Activated naive CD8-positive, alpha-beta T cell treated with anti-CD3 and anti-CD28 coated beads, Interleukin-2, amount 10 ng/mL, durations not matched to agents 7 days and 5 days (primary cell): ENCODE results near the gene GAST. TPM values are rescaled to one million over a fixed set of nuclear protein-coding genes. Genes with fewer than 3 reads are reported as not detected.

Experiments
- ATAC-seq: fragments of 150-1000 bp; cut with Tn5 transposase; one replicate; pipeline ENCODE4 v1.10.0; 2021; ENCODE audit warnings: low read depth, moderate library complexity
- POLR2A ChIA-PET: fragments of 350-600 bp; sonication (Branson Sonifier 250); formaldehyde crosslinking; loops from one replicate; lab custom pipeline; 2021; ENCODE audit warnings: antibody characterized with exemption; lab: Charles Lee
- DNase-seq: peaks from one replicate; pipeline ENCODE4 v3.0.0; 2021
- H3K27ac Mint-ChIP-seq: one replicate; pipeline ENCODE4 v1.8.0; 2022; ENCODE audit warnings: mild to moderate bottlenecking, mixed read lengths
- H3K27me3 Mint-ChIP-seq: one replicate; pipeline ENCODE4 v1.8.0; 2022; ENCODE audit warnings: mild to moderate bottlenecking, moderate library complexity, mixed read lengths
- H3K36me3 Mint-ChIP-seq: one replicate; pipeline ENCODE4 v1.8.0; 2021; ENCODE audit warnings: mild to moderate bottlenecking, mixed read lengths
- H3K4me1 Mint-ChIP-seq: one replicate; pipeline ENCODE4 v1.8.0; 2021; ENCODE audit warnings: mixed read lengths
- H3K4me3 Mint-ChIP-seq: one replicate; pipeline ENCODE4 v1.8.0; 2022; ENCODE audit warnings: mild to moderate bottlenecking, moderate library complexity, mixed read lengths
- H3K9me3 Mint-ChIP-seq: one replicate; pipeline ENCODE4 v1.8.0; 2021; ENCODE audit warnings: mixed read lengths
- total RNA-seq, 2 experiments: library from RNA; stranded (reverse); gene quantifications; one replicate each; pipeline ENCODE4 v1.2.3, GENCODE V29; 2021

GAST gene
- total RNA-seq, 2 experiments from 2014 or later = not detected

GRCh38 chr17:41705271-41705991 is 6.7 kb upstream of the GAST start:
- POLR2A ChIA-PET = no interaction called here
- no peak overlapping the region for H3K27ac Mint-ChIP-seq
- no peak for ATAC-seq

GRCh38 chr17:41707803-41708669 is 4.1 kb upstream of the GAST start:
- Mint-ChIP-seq H3K27ac (no peak overlapping the region), H3K9me3 (no peaks in the 10 kb centered on the region), H3K4me3 (no peak overlapping the region), H3K4me1 (peaks cover 3% of the 10 kb centered on the region), H3K36me3 (no peaks in the 10 kb centered on the region), H3K27me3 (peaks cover 26% of the 10 kb centered on the region)
- ATAC-seq = no peak
- POLR2A ChIA-PET = interaction anchor here (0.5 to 1.8 kb wide), 4 partner anchors 16 to 1932 kb away, joined by 3 to 7 read pairs (median 4); partner anchors contain the start of gene EIF1
- DNase-seq = no peak

More at GRCh38 chr17:41705271-41705991, 6.7 kb upstream of the GAST start:
- H3K9me3 Mint-ChIP-seq = no peaks in the 10 kb centered on the region
- H3K27me3 Mint-ChIP-seq = peaks cover 17% of the 10 kb centered on the region
- peaks cover 3% of the 10 kb centered on the region for H3K4me1 Mint-ChIP-seq
- H3K4me3 Mint-ChIP-seq = no peak overlapping the region
- no peaks in the 10 kb centered on the region for H3K36me3 Mint-ChIP-seq
- no peak for DNase-seq

- Mint-ChIP-seq H3K9me3 (no peaks in the 10 kb centered on the region), H3K4me1 (peaks cover 3% of the 10 kb centered on the region), H3K27me3 (peaks cover 31% of the 10 kb centered on the region), H3K4me3 (no peak overlapping the region), H3K27ac (no peak overlapping the region), H3K36me3 (no peaks in the 10 kb centered on the region)
- ATAC-seq = no peak
- no peak for DNase-seq
- POLR2A ChIA-PET = no interaction called here
These were observed 1.6 kb upstream of the GAST start for GRCh38 chr17:41710472-41711090.

- Mint-ChIP-seq H3K4me3 (no peak overlapping the region), H3K27ac (no peak overlapping the region), H3K36me3 (no peaks in the 10 kb centered on the region), H3K27me3 (peaks cover 12% of the 10 kb centered on the region), H3K9me3 (no peaks in the 10 kb centered on the region), H3K4me1 (no peaks in the 10 kb centered on the region)
- peak; percentile 54 for ATAC-seq
- POLR2A ChIA-PET = interaction anchor here (1.4 kb wide), 1 partner anchor 28 kb away, joined by 3 read pairs; no protein-coding TSS in a partner anchor
- no peak for DNase-seq
These were observed 5.5 kb downstream of the GAST start for GRCh38 chr17:41717408-41718286.

- ATAC-seq (no peak), DNase-seq (no peak)
- Mint-ChIP-seq H3K4me1 (no peaks in the 10 kb centered on the region), H3K27ac (no peak overlapping the region), H3K36me3 (no peaks in the 10 kb centered on the region), H3K9me3 (no peaks in the 10 kb centered on the region), H3K27me3 (peaks cover 8% of the 10 kb centered on the region), H3K4me3 (no peak overlapping the region)
- POLR2A ChIA-PET = interaction anchor here (1.4 kb wide), 1 partner anchor 29 kb away, joined by 3 read pairs; no protein-coding TSS in a partner anchor
These were observed 6.1 kb downstream of the GAST start for GRCh38 chr17:41718287-41718645.

- no peak for ATAC-seq
- H3K27ac Mint-ChIP-seq = no peak overlapping the region
- H3K36me3 Mint-ChIP-seq = no peaks in the 10 kb centered on the region
- POLR2A ChIA-PET = no interaction called here
- peaks cover 4% of the 10 kb centered on the region for H3K27me3 Mint-ChIP-seq
- H3K4me3 Mint-ChIP-seq = no peak overlapping the region
- H3K9me3 Mint-ChIP-seq = no peaks in the 10 kb centered on the region
- no peaks in the 10 kb centered on the region for H3K4me1 Mint-ChIP-seq
- no peak for DNase-seq
These were observed 10.1 kb downstream of the GAST start for GRCh38 chr17:41722231-41722630.

- peaks cover 7% of the 10 kb centered on the region for H3K27me3 Mint-ChIP-seq
- H3K4me3 Mint-ChIP-seq = no peak overlapping the region
- no peak overlapping the region for H3K27ac Mint-ChIP-seq
- H3K36me3 Mint-ChIP-seq = no peaks in the 10 kb centered on the region
- POLR2A ChIA-PET = no interaction called here
- no peaks in the 10 kb centered on the region for H3K9me3 Mint-ChIP-seq
- H3K4me1 Mint-ChIP-seq = no peaks in the 10 kb centered on the region
- DNase-seq (no peak), ATAC-seq (no peak)
These were observed 11.8 kb downstream of the GAST start for GRCh38 chr17:41723801-41724475.

- H3K4me3 Mint-ChIP-seq = no peak overlapping the region
- no peaks in the 10 kb centered on the region for H3K4me1 Mint-ChIP-seq
- peaks cover 7% of the 10 kb centered on the region for H3K27me3 Mint-ChIP-seq
- POLR2A ChIA-PET = no interaction called here
- ATAC-seq (no peak), DNase-seq (no peak)
- H3K27ac Mint-ChIP-seq = no peak overlapping the region
- no peaks in the 10 kb centered on the region for H3K9me3 Mint-ChIP-seq
- no peaks in the 10 kb centered on the region for H3K36me3 Mint-ChIP-seq
These were observed 12.4 kb downstream of the GAST start for GRCh38 chr17:41724476-41725050.

- Mint-ChIP-seq H3K27me3 (peaks cover 10% of the 10 kb centered on the region), H3K36me3 (no peaks in the 10 kb centered on the region), H3K4me3 (no peak overlapping the region), H3K9me3 (no peaks in the 10 kb centered on the region), H3K4me1 (no peaks in the 10 kb centered on the region), H3K27ac (no peak overlapping the region)
- DNase-seq = no peak
- ATAC-seq = no peak
- POLR2A ChIA-PET = no interaction called here
These were observed 13.0 kb downstream of the GAST start for GRCh38 chr17:41725134-41725533.

- no peak for DNase-seq
- no peaks in the 10 kb centered on the region for H3K4me1 Mint-ChIP-seq
- no peak overlapping the region for H3K4me3 Mint-ChIP-seq
- ATAC-seq = no peak
- H3K9me3 Mint-ChIP-seq = no peaks in the 10 kb centered on the region
- no peaks in the 10 kb centered on the region for H3K36me3 Mint-ChIP-seq
- POLR2A ChIA-PET = no interaction called here
- H3K27me3 Mint-ChIP-seq = peaks cover 32% of the 10 kb centered on the region
- H3K27ac Mint-ChIP-seq = no peak overlapping the region
These were observed 15.9 kb downstream of the GAST start for GRCh38 chr17:41728056-41728455.

- Mint-ChIP-seq H3K9me3 (no peaks in the 10 kb centered on the region), H3K36me3 (no peaks in the 10 kb centered on the region), H3K27ac (no peak overlapping the region), H3K27me3 (peaks cover 49% of the 10 kb centered on the region), H3K4me1 (peaks cover 4% of the 10 kb centered on the region), H3K4me3 (no peak overlapping the region)
- ATAC-seq (no peak), DNase-seq (no peak)
- POLR2A ChIA-PET = interaction anchor here (0.6 kb wide), 1 partner anchor 58 kb away, joined by 3 read pairs; no protein-coding TSS in a partner anchor
These were observed 18.3 kb downstream of the GAST start for GRCh38 chr17:41730479-41730878.

GRCh38 chr17:41731836-41732235 is 19.7 kb downstream of the GAST start:
- POLR2A ChIA-PET = no interaction called here
- DNase-seq (no peak), ATAC-seq (no peak)
- Mint-ChIP-seq H3K4me3 (no peak overlapping the region), H3K27me3 (peaks cover 62% of the 10 kb centered on the region), H3K4me1 (peaks cover 4% of the 10 kb centered on the region), H3K27ac (no peak overlapping the region), H3K36me3 (no peaks in the 10 kb centered on the region), H3K9me3 (no peaks in the 10 kb centered on the region)
